IPS-15b (cell line): ENCODE results near the gene CNDP2.

Source experiments
- H3K27me3 ChIP-seq: one replicate; pipeline ENCODE4 v1.6.1; 2013; ENCODE audit warnings: low read length; ENCODE audit not compliant: control insufficient read depth, insufficient read depth
- H3K36me3 ChIP-seq: one replicate; pipeline ENCODE4 v1.6.1; 2013; ENCODE audit warnings: low read length; ENCODE audit not compliant: control insufficient read depth, insufficient read depth
- H3K4me1 ChIP-seq: one replicate; pipeline ENCODE4 v1.6.1; 2013; ENCODE audit warnings: mild to moderate bottlenecking, low read length; ENCODE audit not compliant: control insufficient read depth, insufficient read depth
- H3K4me3 ChIP-seq: one replicate; pipeline ENCODE4 v1.5.1; 2013; ENCODE audit warnings: low read depth, low read length
- H3K9ac ChIP-seq: one replicate; pipeline ENCODE4 v1.6.1; 2013; ENCODE audit warnings: low read depth, mild to moderate bottlenecking, low read length
- H3K9me3 ChIP-seq: one replicate; pipeline ENCODE4 v1.6.1; 2013; ENCODE audit warnings: mild to moderate bottlenecking, low read length; ENCODE audit not compliant: control insufficient read depth, insufficient read depth

The CNDP2 gene

DNA sequence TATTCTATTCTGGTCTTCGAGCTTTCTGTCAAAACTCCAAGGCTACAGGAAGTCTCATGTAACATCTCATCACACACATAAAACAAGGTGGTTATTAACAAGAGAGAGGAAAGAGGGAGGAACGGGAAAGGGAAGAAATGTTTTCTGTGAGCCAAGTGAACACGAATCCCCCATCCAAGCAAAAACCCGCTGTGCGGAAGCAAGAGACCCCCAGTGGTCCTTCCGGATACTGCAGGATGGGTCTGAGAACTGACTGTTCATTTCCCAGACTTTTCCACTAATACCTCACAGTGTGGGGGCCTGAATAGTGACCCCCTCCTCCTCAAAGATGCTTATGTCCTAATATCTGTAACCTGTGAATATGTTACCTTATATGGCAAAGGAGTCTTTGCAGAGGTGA is 20.0 kb upstream of the CNDP2 start:
- Histone ChIP-seq H3K9ac (no peak overlapping the region), H3K36me3 (no peaks in the 10 kb centered on the region), H3K4me1 (no peaks in the 10 kb centered on the region), H3K9me3 (no peaks in the 10 kb centered on the region), H3K4me3 (no peak overlapping the region), H3K27me3 (no peaks in the 10 kb centered on the region)

DNA sequence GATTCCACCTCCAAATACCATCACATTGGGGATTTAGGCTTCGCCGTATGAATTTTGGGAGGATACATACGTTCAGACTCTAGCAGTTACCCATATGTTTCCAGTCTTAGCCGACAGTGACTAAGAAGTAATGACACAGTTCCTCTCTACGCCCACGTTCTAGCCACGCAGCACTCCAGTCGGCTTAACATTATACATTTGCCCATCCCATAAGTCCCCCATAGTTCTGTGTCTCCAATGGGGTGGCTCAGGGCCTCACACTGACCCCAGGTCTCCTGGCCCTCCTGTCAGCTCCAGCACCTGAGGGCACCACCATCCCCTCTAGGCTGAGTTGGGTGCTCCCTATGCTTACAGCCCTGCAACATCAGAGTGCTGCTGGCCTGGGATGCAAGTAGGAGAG is 18.4 kb upstream of the CNDP2 start:
- H3K9me3 ChIP-seq = no peaks in the 10 kb centered on the region
- no peaks in the 10 kb centered on the region for H3K27me3 ChIP-seq
- H3K4me3 ChIP-seq = no peak overlapping the region
- no peaks in the 10 kb centered on the region for H3K4me1 ChIP-seq
- H3K9ac ChIP-seq = no peak overlapping the region
- no peaks in the 10 kb centered on the region for H3K36me3 ChIP-seq

DNA sequence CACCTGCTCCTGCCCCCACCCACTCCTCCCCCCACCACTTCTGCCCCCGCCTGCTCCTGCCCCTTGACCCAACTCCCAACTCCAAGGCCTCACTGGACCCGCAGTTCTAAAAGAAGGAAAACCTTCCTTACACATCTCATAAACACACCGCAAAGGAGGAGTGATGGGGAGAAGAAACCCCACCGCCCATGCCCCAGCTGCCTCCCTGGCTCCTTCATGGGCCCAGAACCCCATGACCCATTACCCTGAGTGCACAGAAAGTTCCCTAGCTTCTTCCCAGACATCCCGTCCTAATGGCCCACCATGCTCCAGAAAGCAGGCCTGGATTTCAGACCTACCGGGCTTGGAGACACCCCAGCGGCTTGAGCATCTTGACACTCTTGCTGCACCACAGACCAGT is 17.8 kb upstream of the CNDP2 start:
- H3K27me3 ChIP-seq = no peaks in the 10 kb centered on the region
- H3K4me1 ChIP-seq = no peaks in the 10 kb centered on the region
- H3K9me3 ChIP-seq = no peaks in the 10 kb centered on the region
- no peaks in the 10 kb centered on the region for H3K36me3 ChIP-seq
- H3K9ac ChIP-seq = no peak overlapping the region
- H3K4me3 ChIP-seq = no peak overlapping the region

- no peaks in the 10 kb centered on the region for H3K27me3 ChIP-seq
- H3K4me1 ChIP-seq = no peaks in the 10 kb centered on the region
- no peak overlapping the region for H3K4me3 ChIP-seq
- no peaks in the 10 kb centered on the region for H3K36me3 ChIP-seq
- no peaks in the 10 kb centered on the region for H3K9me3 ChIP-seq
- H3K9ac ChIP-seq = no peak overlapping the region
Observed at GRCh38 chr18:74478880-74479279, 17.3 kb upstream of the CNDP2 start.

DNA sequence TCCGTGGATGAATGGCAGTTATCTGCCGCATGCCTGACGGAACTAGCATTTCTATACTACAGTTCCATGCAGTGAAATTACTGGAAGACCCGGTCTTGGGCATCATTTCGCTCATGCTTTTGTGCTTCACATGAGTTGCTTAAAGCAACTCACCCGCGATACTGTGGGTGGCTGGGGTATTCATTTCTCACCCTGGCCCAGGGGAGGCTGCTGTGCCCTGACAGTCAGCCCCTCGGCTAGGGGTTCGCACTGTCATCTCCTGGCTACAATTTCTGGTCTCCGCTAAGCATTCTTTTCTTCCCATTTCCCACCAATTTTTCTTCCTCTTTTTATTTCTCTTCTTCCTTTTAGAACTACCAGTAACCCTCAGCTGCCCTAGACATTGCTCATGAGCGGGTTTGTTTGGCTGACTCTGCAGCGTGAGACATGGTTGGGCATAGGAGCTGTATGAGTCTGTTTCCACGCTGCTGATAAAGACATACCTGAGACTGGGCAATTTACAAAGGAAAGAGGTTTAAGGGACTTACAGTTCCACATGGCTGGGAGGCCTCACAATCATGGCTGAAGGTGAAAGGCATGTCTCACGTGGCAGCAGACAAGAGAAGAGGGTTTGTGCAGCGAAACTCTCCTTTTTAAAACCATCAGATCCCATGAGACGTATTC is 16.5 kb upstream of the CNDP2 start:
- Histone ChIP-seq H3K9me3 (no peaks in the 10 kb centered on the region), H3K27me3 (no peaks in the 10 kb centered on the region)

GRCh38 chr18:74480149-74480651 is 16.0 kb upstream of the CNDP2 start:
- no peaks in the 10 kb centered on the region for H3K36me3 ChIP-seq
- H3K27me3 ChIP-seq = no peaks in the 10 kb centered on the region
- H3K9me3 ChIP-seq = no peaks in the 10 kb centered on the region
- H3K4me1 ChIP-seq = no peaks in the 10 kb centered on the region
- H3K4me3 ChIP-seq = no peak overlapping the region
- H3K9ac ChIP-seq = no peak overlapping the region

More for the DNA sequence above, 16.5 kb upstream of the CNDP2 start:
- Histone ChIP-seq H3K4me3 (no peak overlapping the region), H3K36me3 (no peaks in the 10 kb centered on the region), H3K4me1 (no peaks in the 10 kb centered on the region), H3K9ac (no peak overlapping the region)

GRCh38 chr18:74482697-74483096 is 13.5 kb upstream of the CNDP2 start:
- Histone ChIP-seq H3K9ac (no peak overlapping the region), H3K4me1 (no peaks in the 10 kb centered on the region), H3K4me3 (no peak overlapping the region), H3K9me3 (no peaks in the 10 kb centered on the region), H3K36me3 (no peaks in the 10 kb centered on the region), H3K27me3 (no peaks in the 10 kb centered on the region)

- Histone ChIP-seq H3K4me3 (no peak overlapping the region), H3K9ac (no peak overlapping the region), H3K36me3 (no peaks in the 10 kb centered on the region), H3K4me1 (no peaks in the 10 kb centered on the region), H3K9me3 (no peaks in the 10 kb centered on the region), H3K27me3 (no peaks in the 10 kb centered on the region)
Observed at GRCh38 chr18:74486119-74486849, 9.9 kb upstream of the CNDP2 start.

GRCh38 chr18:74488354-74488753 is 7.8 kb upstream of the CNDP2 start:
- Histone ChIP-seq H3K27me3 (no peaks in the 10 kb centered on the region), H3K4me3 (no peak overlapping the region), H3K4me1 (no peaks in the 10 kb centered on the region), H3K9ac (no peak overlapping the region), H3K9me3 (no peaks in the 10 kb centered on the region), H3K36me3 (no peaks in the 10 kb centered on the region)

DNA sequence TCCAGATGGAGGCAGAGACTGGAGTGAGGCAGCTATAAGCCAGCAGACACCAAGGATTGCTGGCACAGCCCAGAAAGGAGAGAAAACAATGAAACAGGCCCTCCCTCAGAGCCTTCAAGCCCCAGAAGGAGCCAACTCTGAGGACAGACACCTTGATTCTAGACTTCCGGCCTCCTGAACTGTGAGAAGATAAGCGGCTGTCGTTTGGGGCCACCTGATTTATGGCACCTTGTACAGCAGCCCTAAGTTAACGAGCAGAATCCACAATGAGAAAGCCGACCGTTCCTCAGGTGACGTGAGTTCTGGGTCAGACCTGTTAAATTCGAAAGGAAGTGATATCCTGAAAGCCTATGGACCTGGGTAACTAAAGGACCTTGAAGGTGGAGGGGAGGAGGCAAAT is 7.3 kb upstream of the CNDP2 start:
- H3K9me3 ChIP-seq = no peaks in the 10 kb centered on the region
- no peaks in the 10 kb centered on the region for H3K27me3 ChIP-seq
- no peak overlapping the region for H3K9ac ChIP-seq
- no peak overlapping the region for H3K4me3 ChIP-seq
- no peaks in the 10 kb centered on the region for H3K36me3 ChIP-seq
- no peaks in the 10 kb centered on the region for H3K4me1 ChIP-seq

DNA sequence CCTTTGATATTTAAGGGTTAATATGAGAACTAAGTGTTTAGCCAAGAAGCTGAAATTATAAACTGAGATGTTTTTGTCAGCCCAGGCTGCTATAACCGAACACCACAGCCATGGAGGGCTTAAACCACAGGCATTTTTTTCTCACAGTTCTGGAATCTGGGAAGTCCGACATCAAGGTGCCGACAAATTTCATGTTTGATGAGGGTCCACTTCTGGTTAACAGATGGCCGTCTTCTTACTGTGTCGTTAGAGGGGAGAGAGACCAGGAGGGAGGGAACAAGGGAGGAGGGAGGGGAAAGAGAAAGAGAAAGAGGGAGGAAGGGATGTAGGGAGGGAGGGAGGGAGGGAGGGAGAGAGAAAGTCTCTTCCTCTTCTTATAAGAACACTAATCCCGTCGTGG is 6.5 kb upstream of the CNDP2 start:
- Histone ChIP-seq H3K9me3 (no peaks in the 10 kb centered on the region), H3K9ac (no peak overlapping the region), H3K27me3 (no peaks in the 10 kb centered on the region), H3K4me1 (no peaks in the 10 kb centered on the region), H3K4me3 (no peak overlapping the region), H3K36me3 (no peaks in the 10 kb centered on the region)

DNA sequence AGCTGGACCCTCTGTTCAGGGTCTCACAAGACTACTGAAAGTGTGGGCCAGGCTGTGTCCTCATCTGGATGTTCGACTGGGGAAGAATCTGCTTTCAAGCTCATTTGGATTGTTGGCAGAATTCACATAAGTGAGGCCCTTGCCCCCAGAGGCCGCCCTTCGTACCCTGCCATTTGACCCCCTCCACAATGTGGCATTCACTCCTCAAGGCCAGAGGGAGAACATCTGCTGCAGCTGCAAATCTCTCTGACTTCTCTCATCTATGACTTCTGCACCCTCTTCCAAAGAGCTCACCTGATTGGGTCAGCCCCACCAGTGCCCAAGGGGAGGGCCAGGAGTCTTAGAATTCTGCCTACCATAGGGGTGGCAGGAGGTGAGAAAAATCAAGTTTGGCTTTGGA is 3.9 kb upstream of the CNDP2 start:
- no peaks in the 10 kb centered on the region for H3K4me1 ChIP-seq
- no peak overlapping the region for H3K9ac ChIP-seq
- no peak overlapping the region for H3K4me3 ChIP-seq
- H3K9me3 ChIP-seq = no peaks in the 10 kb centered on the region
- H3K27me3 ChIP-seq = no peaks in the 10 kb centered on the region
- no peaks in the 10 kb centered on the region for H3K36me3 ChIP-seq
